Measurements from ENCODE around the gene TMEM238. TPM values are rescaled to one million over a fixed set of nuclear protein-coding genes. Genes with fewer than 3 reads are reported as not detected.

The TMEM238 gene
- total and polyA plus RNA-seq, 2 donors (not counting 3 experiments of a cell fraction or from before 2014, with no cell fraction given): 0.18 to 0.35 TPM

- POLR2A ChIA-PET: no interaction called here
- H3K36me3 ChIP-seq (ENCODE audit: control insufficient read depth in 2 of 2, extremely low read depth in 1 of 2, insufficient read depth in 2 of 2, low read length in 2 of 2): no peaks in the 10 kb centered on the region
Observed at GRCh38 chr19:55366790-55367189, 17.3 kb downstream of the TMEM238 start.

GRCh38 chr19:55365964-55366363 lies 18.1 kb downstream of the TMEM238 start:
- Histone ChIP-seq H3K9me1 (replicated peaks; ENCODE audit: control insufficient read depth, extremely low read depth, insufficient read depth, low read length) (no peaks in the 10 kb centered on the region), H3K9ac (replicated peaks; ENCODE audit: extremely low read depth, insufficient read depth, low read length) (no peak overlapping the region), H3K36me3 (ENCODE audit: control insufficient read depth in 2 of 2, extremely low read depth in 1 of 2, insufficient read depth in 2 of 2, low read length in 2 of 2) (no peaks in the 10 kb centered on the region), H4K20me1 (replicated peaks; ENCODE audit: control insufficient read depth, extremely low read depth, insufficient read depth, low read length) (no peaks in the 10 kb centered on the region), H3K4me3 (replicated peaks in 1 of 3; ENCODE audit: insufficient read depth in 1 of 3, low read depth in 1 of 3, low read length in 3 of 3) (no peak overlapping the region), H3K27me3 (ENCODE audit: control insufficient read depth in 2 of 2, insufficient read depth in 2 of 2, low read length in 2 of 2) (peaks cover 7 to 18% of the 10 kb centered on the region in 2 experiments), H2AFZ (ENCODE audit: low read depth, low read length) (no peak overlapping the region), H3K4me1 (ENCODE audit: control insufficient read depth, extremely low read depth, insufficient read depth, low read length) (peaks cover 3% of the 10 kb centered on the region), H3K27ac (ENCODE audit: insufficient read depth, low read depth, low read length) (no peak overlapping the region), H3K79me2 (ENCODE audit: control insufficient read depth, insufficient read depth, low read length) (no peaks in the 10 kb centered on the region), H3K9me3 (replicated peaks; ENCODE audit: control insufficient read depth, insufficient read depth, low read length) (no peaks in the 10 kb centered on the region), H3K4me2 (ENCODE audit: insufficient read depth, low read length) (no peak overlapping the region)
- dilution Hi-C loops (cut with MboI; ENCODE audit: extremely low pct_ligation_motif_present, low sequenced_read_pairs) (no loop called here), intact Hi-C loops (cut with micrococcal nuclease) (no loop called here)
- no peak for TF ChIP-seq GATA2 (IDR thresholded peaks at IDR 0.05; ENCODE audit: insufficient read depth, insufficient read length, low read depth, low read length)
- no peak for TF ChIP-seq POLR2AphosphoS5 (IDR thresholded peaks at IDR 0.05; ENCODE audit: insufficient read depth, low read depth, low read length)
- ChIA-PET POLR2A (no interaction called here), CTCF (interaction anchor here (1.2 kb wide), 1 partner anchor 9 kb away, joined by 3 read pairs; no protein-coding TSS in a partner anchor)
- no TSS peak for BruUV-seq (replicated peaks)
- FAIRE-seq (no peak), DNase-seq (ENCODE audit: low read depth, low spot score) (no peak)

More at GRCh38 chr19:55366790-55367189, 17.3 kb downstream of the TMEM238 start:
- FAIRE-seq: no peak
- no peaks in the 10 kb centered on the region for H3K9me1 ChIP-seq (replicated peaks; ENCODE audit: control insufficient read depth, extremely low read depth, insufficient read depth, low read length)
- no peaks in the 10 kb centered on the region for H3K9me3 ChIP-seq (replicated peaks; ENCODE audit: control insufficient read depth, insufficient read depth, low read length)
- H3K27ac ChIP-seq (ENCODE audit: insufficient read depth, low read depth, low read length): no peak overlapping the region
- no peaks in the 10 kb centered on the region for H3K79me2 ChIP-seq (ENCODE audit: control insufficient read depth, insufficient read depth, low read length)
- TF ChIP-seq GATA2 (IDR thresholded peaks at IDR 0.05; ENCODE audit: insufficient read depth, insufficient read length, low read depth, low read length): no peak
- no peak for TF ChIP-seq POLR2AphosphoS5 (IDR thresholded peaks at IDR 0.05; ENCODE audit: insufficient read depth, low read depth, low read length)
- TF ChIP-seq MAX (IDR thresholded peaks at IDR 0.05; ENCODE audit: insufficient read depth, insufficient read length): no peak
- TF ChIP-seq JUN (IDR thresholded peaks at IDR 0.05; ENCODE audit: borderline replicate concordance, insufficient read depth, insufficient read length, low read depth): no peak
- no peak for TF ChIP-seq FOS (IDR thresholded peaks at IDR 0.05; ENCODE audit: borderline replicate concordance, insufficient read depth, low read length)
- intact Hi-C loops (cut with micrococcal nuclease): no loop called here
- H3K4me2 ChIP-seq (ENCODE audit: insufficient read depth, low read length): no peak overlapping the region
- no peak overlapping the region for H3K4me3 ChIP-seq (replicated peaks in 1 of 3; ENCODE audit: insufficient read depth in 1 of 3, low read depth in 1 of 3, low read length in 3 of 3)
- peaks cover 10 to 21% of the 10 kb centered on the region in 2 experiments for H3K27me3 ChIP-seq (ENCODE audit: control insufficient read depth in 2 of 2, insufficient read depth in 2 of 2, low read length in 2 of 2)
- no peak for DNase-seq (ENCODE audit: low read depth, low spot score)
- peaks cover 3% of the 10 kb centered on the region for H3K4me1 ChIP-seq (ENCODE audit: control insufficient read depth, extremely low read depth, insufficient read depth, low read length)
- CTCF ChIA-PET: no interaction called here
- no TSS peak for BruUV-seq (replicated peaks)
- H3K9ac ChIP-seq (replicated peaks; ENCODE audit: extremely low read depth, insufficient read depth, low read length): no peak overlapping the region
- H2AFZ ChIP-seq (ENCODE audit: low read depth, low read length): no peak overlapping the region
- no peaks in the 10 kb centered on the region for H4K20me1 ChIP-seq (replicated peaks; ENCODE audit: control insufficient read depth, extremely low read depth, insufficient read depth, low read length)
- dilution Hi-C loops (cut with MboI; ENCODE audit: extremely low pct_ligation_motif_present, low sequenced_read_pairs): no loop called here
